K562 (cell line): Measurements from ENCODE around the gene SLC35G6. TPM values are rescaled to one million over a fixed set of nuclear protein-coding genes. Genes with fewer than 3 reads are reported as not detected.

Source experiments
- CBX1 ChIP-seq: sonication (generic); IDR thresholded peaks from 2 replicates; pipeline ENCODE4 v1.6.1; 2016; ENCODE audit warnings: antibody characterized with exemption, low read depth, mild to moderate bottlenecking
- E4F1 ChIP-seq: fragments of 250-450 bp; sonication (Bioruptor Pico); IDR thresholded peaks from 2 replicates; pipeline ENCODE4 v1.5.0; 2021; ENCODE audit warnings: mild to moderate bottlenecking, borderline replicate concordance
- HMGN3 ChIP-seq: IDR thresholded peaks from 2 replicates; pipeline ENCODE4 v1.6.1; 2011; ENCODE audit warnings: borderline replicate concordance, low read depth, mild to moderate bottlenecking, mixed read lengths, low read length; ENCODE audit not compliant: insufficient read length; ENCODE audit errors: extremely low read depth
- ID3 ChIP-seq, 2 experiments: fragments of 250-450 bp in 1 of 2; fragments of 450-650 bp in 1 of 2; sonication (Bioruptor Pico) in 1 of 2; IDR thresholded peaks; 2 replicates each; pipeline versions ENCODE4 v1.6.1 to v1.8.0; 2016 to 2021; ENCODE audit warnings: mild to moderate bottlenecking in 2 of 2, moderate library complexity in 2 of 2, missing compliant biosample characterization in 1 of 2, missing genetic modification characterization in 1 of 2
- NR2C1 ChIP-seq, 2 experiments: fragments of 450-650 bp; IDR thresholded peaks; 2 replicates each; pipeline ENCODE4 v1.6.1; 2017; ENCODE audit warnings: mild to moderate bottlenecking in 2 of 2, antibody characterized with exemption in 1 of 2, inconsistent platforms in 1 of 2, missing compliant biosample characterization in 1 of 2, missing genetic modification characterization in 1 of 2
- PHF20 ChIP-seq: fragments of 450-650 bp; IDR thresholded peaks from 2 replicates; pipeline ENCODE4 v1.6.1; 2018; ENCODE audit not compliant: partially characterized antibody
- PHTF2 ChIP-seq: fragments of 250-450 bp; sonication (Bioruptor Pico); IDR thresholded peaks from 2 replicates; pipeline ENCODE4 v1.5.0; 2021; ENCODE audit warnings: mild to moderate bottlenecking
- RFX7 ChIP-seq: fragments of 250-450 bp; sonication (Bioruptor Pico); IDR thresholded peaks from 2 replicates; pipeline ENCODE4 v1.5.1; 2021; ENCODE audit warnings: mild to moderate bottlenecking
- TGIF2 ChIP-seq: sonication (generic); formaldehyde crosslinking; IDR thresholded peaks from 2 replicates; pipeline ENCODE4 v1.8.1; 2022; ENCODE audit warnings: mild to moderate bottlenecking, missing genetic modification reagents, moderate library complexity
- ZFX ChIP-seq: sonication (generic); formaldehyde crosslinking; IDR thresholded peaks from 2 replicates; pipeline ENCODE4 v1.8.0; 2022; ENCODE audit warnings: mild to moderate bottlenecking, missing genetic modification reagents, moderate library complexity
- ZNF224 ChIP-seq: sonication (generic); formaldehyde crosslinking; IDR thresholded peaks from 2 replicates; pipeline ENCODE4 v1.8.0; 2022; ENCODE audit warnings: mild to moderate bottlenecking, missing genetic modification reagents
- ZNF24 ChIP-seq: fragments of 450-650 bp; IDR thresholded peaks from 2 replicates; pipeline ENCODE4 v1.6.1; 2016
- polyA plus RNA-seq, 8 experiments: library from polyadenylated mRNA; depleted of rRNA in 4 of 8; stranded (reverse) in 5 of 8; unstranded in 3 of 8; fragments of >200 nt; fragmentation: Nextera tagmentation in 2 of 8; fragmentation: Illumina TruSeq in 1 of 8; extraction: Ambion mirVana in 2 of 8; extraction: Trizol in 1 of 8; gene quantifications; 2 replicates each; pipeline versions ENCODE4 v1.2.1 to v1.2.3, GENCODE V29; 2011 to 2014; ENCODE audit warnings: inconsistent platforms in 1 of 8, missing spikeins in 1 of 8
- total RNA-seq, 7 experiments: library from RNA; depleted of rRNA in 6 of 7; stranded (reverse); fragments of >200 nt in 6 of 7; fragmentation: Illumina TruSeq in 2 of 7; extraction: Trizol in 2 of 7; gene quantifications; 2 replicates each; pipeline versions ENCODE4 v1.2.1 to v1.2.3, GENCODE V29; 2011 to 2021; ENCODE audit warnings: low replicate concordance in 1 of 7
- TF ChIP-seq, protein P1 (sequence below): fragments of 200-800 bp; sonication (Bioruptor generic); IDR thresholded peaks from 2 replicates; pipeline ENCODE4 v1.6.1; 2017; ENCODE audit warnings: missing genetic modification characterization, missing compliant biosample characterization
- TF ChIP-seq, protein P2 (sequence below), 2 experiments: fragments of 450-650 bp in 1 of 2; sonication (generic) in 1 of 2; formaldehyde crosslinking in 1 of 2; IDR thresholded peaks in 1 of 2; conservative IDR thresholded peaks in 1 of 2; 2 replicates each; pipeline versions ENCODE4 v1.6.1 to v1.8.1; 2016 to 2023; ENCODE audit warnings: mild to moderate bottlenecking in 2 of 2, moderate library complexity in 2 of 2, inconsistent platforms in 1 of 2, missing genetic modification reagents in 1 of 2
- TF ChIP-seq, protein P3 (sequence below): sonication (generic); formaldehyde crosslinking; IDR thresholded peaks from 2 replicates; pipeline ENCODE4 v1.4.0; 2020; ENCODE audit warnings: mild to moderate bottlenecking, missing genetic modification reagents
- TF ChIP-seq, protein P4 (sequence below): fragments of 150-350 bp; conservative IDR thresholded peaks from 2 replicates; pipeline ENCODE4 v1.6.1; 2014; ENCODE audit warnings: low read length

SLC35G6 gene
- total and polyA plus RNA-seq, 9 of the 15 experiments (the other 6 are each of a cell fraction or from before 2014, with no cell fraction given): not detected

- TF ChIP-seq, protein P1, sequence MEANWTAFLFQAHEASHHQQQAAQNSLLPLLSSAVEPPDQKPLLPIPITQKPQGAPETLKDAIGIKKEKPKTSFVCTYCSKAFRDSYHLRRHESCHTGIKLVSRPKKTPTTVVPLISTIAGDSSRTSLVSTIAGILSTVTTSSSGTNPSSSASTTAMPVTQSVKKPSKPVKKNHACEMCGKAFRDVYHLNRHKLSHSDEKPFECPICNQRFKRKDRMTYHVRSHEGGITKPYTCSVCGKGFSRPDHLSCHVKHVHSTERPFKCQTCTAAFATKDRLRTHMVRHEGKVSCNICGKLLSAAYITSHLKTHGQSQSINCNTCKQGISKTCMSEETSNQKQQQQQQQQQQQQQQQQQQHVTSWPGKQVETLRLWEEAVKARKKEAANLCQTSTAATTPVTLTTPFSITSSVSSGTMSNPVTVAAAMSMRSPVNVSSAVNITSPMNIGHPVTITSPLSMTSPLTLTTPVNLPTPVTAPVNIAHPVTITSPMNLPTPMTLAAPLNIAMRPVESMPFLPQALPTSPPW (CRISPR knock-in tag): no peak; the same call in 1 of the 2 replicates
- TF ChIP-seq, protein P2, sequence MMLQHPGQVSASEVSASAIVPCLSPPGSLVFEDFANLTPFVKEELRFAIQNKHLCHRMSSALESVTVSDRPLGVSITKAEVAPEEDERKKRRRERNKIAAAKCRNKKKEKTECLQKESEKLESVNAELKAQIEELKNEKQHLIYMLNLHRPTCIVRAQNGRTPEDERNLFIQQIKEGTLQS (IDR thresholded peaks at IDR 0.05): no peak
- TF ChIP-seq, protein P2 (CRISPR knock-in tag; conservative IDR thresholded peaks at IDR 0.05): no peak
- TF ChIP-seq E4F1 (CRISPR knock-in tag): no peak
- TF ChIP-seq RFX7 (CRISPR knock-in tag): no peak
- TF ChIP-seq ZNF24: no peak
- no peak for TF ChIP-seq ID3 (CRISPR knock-in tag; IDR thresholded peaks at IDR 0.05)
- TF ChIP-seq ID3 (tag; IDR thresholded peaks at IDR 0.05): no peak
- no peak for TF ChIP-seq NR2C1 (IDR thresholded peaks at IDR 0.05)
- TF ChIP-seq NR2C1 (tag; IDR thresholded peaks at IDR 0.05): no peak
- TF ChIP-seq, protein P3, sequence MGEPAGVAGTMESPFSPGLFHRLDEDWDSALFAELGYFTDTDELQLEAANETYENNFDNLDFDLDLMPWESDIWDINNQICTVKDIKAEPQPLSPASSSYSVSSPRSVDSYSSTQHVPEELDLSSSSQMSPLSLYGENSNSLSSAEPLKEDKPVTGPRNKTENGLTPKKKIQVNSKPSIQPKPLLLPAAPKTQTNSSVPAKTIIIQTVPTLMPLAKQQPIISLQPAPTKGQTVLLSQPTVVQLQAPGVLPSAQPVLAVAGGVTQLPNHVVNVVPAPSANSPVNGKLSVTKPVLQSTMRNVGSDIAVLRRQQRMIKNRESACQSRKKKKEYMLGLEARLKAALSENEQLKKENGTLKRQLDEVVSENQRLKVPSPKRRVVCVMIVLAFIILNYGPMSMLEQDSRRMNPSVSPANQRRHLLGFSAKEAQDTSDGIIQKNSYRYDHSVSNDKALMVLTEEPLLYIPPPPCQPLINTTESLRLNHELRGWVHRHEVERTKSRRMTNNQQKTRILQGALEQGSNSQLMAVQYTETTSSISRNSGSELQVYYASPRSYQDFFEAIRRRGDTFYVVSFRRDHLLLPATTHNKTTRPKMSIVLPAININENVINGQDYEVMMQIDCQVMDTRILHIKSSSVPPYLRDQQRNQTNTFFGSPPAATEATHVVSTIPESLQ (CRISPR knock-in tag): no peak
- no peak for TF ChIP-seq ZNF224
- TF ChIP-seq ZFX: peak; percentile 6; the same call in 1 of the 2 replicates
- TF ChIP-seq PHTF2 (CRISPR knock-in tag): no peak
- TF ChIP-seq CBX1: no peak
- 0 out of 2 replicates have a peak, but pooled peaks have one; percentile 62 for TF ChIP-seq TGIF2 (CRISPR knock-in tag)
- TF ChIP-seq PHF20: no peak
- TF ChIP-seq HMGN3: peak; percentile 2
- TF ChIP-seq, protein P4, sequence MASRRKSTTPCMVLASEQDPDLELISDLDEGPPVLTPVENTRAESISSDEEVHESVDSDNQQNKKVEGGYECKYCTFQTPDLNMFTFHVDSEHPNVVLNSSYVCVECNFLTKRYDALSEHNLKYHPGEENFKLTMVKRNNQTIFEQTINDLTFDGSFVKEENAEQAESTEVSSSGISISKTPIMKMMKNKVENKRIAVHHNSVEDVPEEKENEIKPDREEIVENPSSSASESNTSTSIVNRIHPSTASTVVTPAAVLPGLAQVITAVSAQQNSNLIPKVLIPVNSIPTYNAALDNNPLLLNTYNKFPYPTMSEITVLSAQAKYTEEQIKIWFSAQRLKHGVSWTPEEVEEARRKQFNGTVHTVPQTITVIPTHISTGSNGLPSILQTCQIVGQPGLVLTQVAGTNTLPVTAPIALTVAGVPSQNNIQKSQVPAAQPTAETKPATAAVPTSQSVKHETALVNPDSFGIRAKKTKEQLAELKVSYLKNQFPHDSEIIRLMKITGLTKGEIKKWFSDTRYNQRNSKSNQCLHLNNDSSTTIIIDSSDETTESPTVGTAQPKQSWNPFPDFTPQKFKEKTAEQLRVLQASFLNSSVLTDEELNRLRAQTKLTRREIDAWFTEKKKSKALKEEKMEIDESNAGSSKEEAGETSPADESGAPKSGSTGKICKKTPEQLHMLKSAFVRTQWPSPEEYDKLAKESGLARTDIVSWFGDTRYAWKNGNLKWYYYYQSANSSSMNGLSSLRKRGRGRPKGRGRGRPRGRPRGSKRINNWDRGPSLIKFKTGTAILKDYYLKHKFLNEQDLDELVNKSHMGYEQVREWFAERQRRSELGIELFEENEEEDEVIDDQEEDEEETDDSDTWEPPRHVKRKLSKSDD: no peak
These were observed 3.7 kb downstream of the SLC35G6 start (continued) for GRCh38 chr17:7484919-7485377.
